Keratinocyte (primary cell): ENCODE data around the gene SLC19A1. TPM values are rescaled to one million over a fixed set of nuclear protein-coding genes. Genes with fewer than 3 reads are reported as not detected.

Experiments used
- DNase-seq: peaks from one replicate; pipeline ENCODE4 v3.0.0-alpha.2; 2011; ENCODE audit warnings: low read depth, missing footprints, low spot score
- FAIRE-seq: peaks from 2 replicates; lab custom pipeline; 2011; peaks lifted over from hg19 to GRCh38; lab: Jason Lieb, UNC
- H2AFZ ChIP-seq: 2 replicates; pipeline ENCODE4 v1.6.0; 2012; ENCODE audit warnings: low read length, control low read depth, inconsistent platforms; ENCODE audit not compliant: control insufficient read depth
- H3K27ac ChIP-seq: 2 replicates; pipeline ENCODE4 v1.5.1; 2011; ENCODE audit warnings: low read length; ENCODE audit not compliant: control insufficient read depth, insufficient read depth
- H3K27me3 ChIP-seq: 3 replicates; pipeline ENCODE4 v1.6.0; 2011; ENCODE audit warnings: low read length; ENCODE audit not compliant: control insufficient read depth, insufficient read depth; ENCODE audit errors: extremely low read depth
- H3K36me3 ChIP-seq, 2 experiments: 2 replicates in 1 of 2; 3 replicates in 1 of 2; pipeline ENCODE4 v1.5.1; 2011; ENCODE audit warnings: low read length in 2 of 2, mild to moderate bottlenecking in 1 of 2; ENCODE audit not compliant: control insufficient read depth in 2 of 2, insufficient read depth in 2 of 2; ENCODE audit errors: extremely low read depth in 1 of 2
- H3K4me1 ChIP-seq: 3 replicates; pipeline ENCODE4 v1.5.1; 2011; ENCODE audit warnings: low read length; ENCODE audit not compliant: control insufficient read depth, insufficient read depth; ENCODE audit errors: extremely low read depth
- H3K4me2 ChIP-seq: 3 replicates; pipeline ENCODE4 v1.6.0; 2011; ENCODE audit warnings: low read depth, low read length; ENCODE audit not compliant: control insufficient read depth, insufficient read depth; ENCODE audit errors: extremely low read depth
- H3K4me3 ChIP-seq, 3 experiments: fragments of 200-600 bp in 1 of 3; sonication (generic) in 1 of 3; 2 replicates in 2 of 3; 3 replicates in 1 of 3; pipeline ENCODE4 v1.5.1; 2011 to 2016; ENCODE audit warnings: low read length in 3 of 3, mild to moderate bottlenecking in 3 of 3, control low read depth in 2 of 3, inconsistent platforms in 1 of 3, low read depth in 1 of 3, mixed read lengths in 1 of 3, mixed run types in 1 of 3, moderate library complexity in 1 of 3; ENCODE audit not compliant: control insufficient read depth in 2 of 3, insufficient read depth in 2 of 3; ENCODE audit errors: extremely low read depth in 1 of 3
- H3K79me2 ChIP-seq: 2 replicates; pipeline ENCODE4 v1.6.0; 2012; ENCODE audit warnings: low read length; ENCODE audit not compliant: control insufficient read depth, insufficient read depth
- H3K9ac ChIP-seq: 3 replicates; pipeline ENCODE4 v1.6.0; 2011; ENCODE audit warnings: low read length; ENCODE audit not compliant: control insufficient read depth, insufficient read depth; ENCODE audit errors: extremely low read depth
- H3K9me1 ChIP-seq: 3 replicates; pipeline ENCODE4 v1.6.0; 2011; ENCODE audit warnings: low read length; ENCODE audit not compliant: control insufficient read depth, insufficient read depth; ENCODE audit errors: extremely low read depth
- H3K9me3 ChIP-seq: 2 replicates; pipeline ENCODE4 v1.5.1; 2012; ENCODE audit warnings: low read depth, low read length; ENCODE audit not compliant: control insufficient read depth
- H4K20me1 ChIP-seq: 3 replicates; pipeline ENCODE4 v1.6.0; 2011; ENCODE audit warnings: low read length; ENCODE audit not compliant: control insufficient read depth, insufficient read depth; ENCODE audit errors: extremely low read depth
- EZH2 ChIP-seq: IDR thresholded peaks from one replicate; pipeline ENCODE4 v1.6.1; 2012; ENCODE audit warnings: inconsistent platforms, mild to moderate bottlenecking, low read length, moderate library complexity
- dilution Hi-C: fragments of 300-500 bp; cut with MboI; formaldehyde crosslinking; loops from one replicate; pipeline ENCODE4 v1.7.0; 2020; ENCODE audit warnings: low sequenced_read_pairs; ENCODE audit not compliant: extremely low pct_ligation_motif_present
- polyA plus RNA-seq, 5 experiments: library from polyadenylated mRNA; depleted of rRNA in 3 of 5; stranded (reverse) in 3 of 5; stranded (forward) in 1 of 5; unstranded in 1 of 5; fragments of >200 nt; gene quantifications; 1 replicate in 1 of 5; 2 replicates in 3 of 5; 3 replicates in 1 of 5; pipeline versions ENCODE4 v1.2.1 to v1.2.3, GENCODE V29; 2011 to 2012; ENCODE audit warnings: missing spikeins in 2 of 5, low read depth in 1 of 5, low replicate concordance in 1 of 5
- TF ChIP-seq, protein P1 (sequence below), 3 experiments: IDR thresholded peaks in 1 of 3; conservative IDR thresholded peaks in 1 of 3; optimal IDR thresholded peaks in 1 of 3; 2 replicates in 2 of 3; 3 replicates in 1 of 3; pipeline versions ENCODE3 to v1.5.1; 2011; ENCODE audit warnings: low read length in 3 of 3, mild to moderate bottlenecking in 3 of 3, moderate library complexity in 2 of 3, control low read depth in 1 of 3, inconsistent platforms in 1 of 3; ENCODE audit not compliant: insufficient read depth in 2 of 3; ENCODE audit errors: extremely low read depth in 1 of 3

Gene SLC19A1
- polyA plus RNA-seq, 1 donor (not counting 4 experiments of a cell fraction or from before 2014, with no cell fraction given), result 3.8 TPM

DNA sequence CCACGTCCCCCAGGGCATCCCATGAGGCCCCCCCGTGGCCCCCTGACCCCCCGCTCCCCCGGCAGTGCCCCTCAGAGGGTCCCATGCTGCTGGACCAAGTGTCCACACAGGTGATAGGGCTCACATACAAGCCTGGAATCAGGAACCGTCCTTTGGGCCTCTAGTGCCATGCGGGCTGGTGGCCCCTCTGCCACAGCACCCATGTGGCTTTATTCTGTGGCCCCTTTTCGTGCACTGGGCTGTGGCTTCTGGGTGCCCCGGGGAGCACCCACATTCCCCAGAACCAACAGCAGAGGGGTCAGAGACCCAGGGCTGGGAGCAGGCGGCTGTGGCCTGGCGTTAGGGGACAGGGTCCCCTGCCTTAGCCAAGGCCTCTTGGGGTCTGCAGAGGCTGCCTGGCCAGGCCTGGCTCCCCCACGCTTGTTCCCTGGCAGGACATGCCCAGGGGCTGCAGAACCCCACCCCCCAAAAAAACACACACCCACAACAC, 31.7 kb downstream of the SLC19A1 start:
- Histone ChIP-seq H3K27me3 (no peaks in the 10 kb centered on the region), H3K36me3 (peaks cover 0 to 8% of the 10 kb centered on the region in 2 experiments), H3K4me2 (no peak overlapping the region), H3K4me1 (no peaks in the 10 kb centered on the region), H3K27ac (no peak overlapping the region), H3K79me2 (no peaks in the 10 kb centered on the region), H3K9me1 (no peaks in the 10 kb centered on the region), H3K9me3 (no peaks in the 10 kb centered on the region), H3K9ac (no peak overlapping the region), H3K4me3 (no peak overlapping the region), H4K20me1 (no peaks in the 10 kb centered on the region), H2AFZ (no peak overlapping the region)
- no peak for FAIRE-seq
- DNase-seq, result no peak
- no peak for TF ChIP-seq EZH2
- TF ChIP-seq, protein P1, sequence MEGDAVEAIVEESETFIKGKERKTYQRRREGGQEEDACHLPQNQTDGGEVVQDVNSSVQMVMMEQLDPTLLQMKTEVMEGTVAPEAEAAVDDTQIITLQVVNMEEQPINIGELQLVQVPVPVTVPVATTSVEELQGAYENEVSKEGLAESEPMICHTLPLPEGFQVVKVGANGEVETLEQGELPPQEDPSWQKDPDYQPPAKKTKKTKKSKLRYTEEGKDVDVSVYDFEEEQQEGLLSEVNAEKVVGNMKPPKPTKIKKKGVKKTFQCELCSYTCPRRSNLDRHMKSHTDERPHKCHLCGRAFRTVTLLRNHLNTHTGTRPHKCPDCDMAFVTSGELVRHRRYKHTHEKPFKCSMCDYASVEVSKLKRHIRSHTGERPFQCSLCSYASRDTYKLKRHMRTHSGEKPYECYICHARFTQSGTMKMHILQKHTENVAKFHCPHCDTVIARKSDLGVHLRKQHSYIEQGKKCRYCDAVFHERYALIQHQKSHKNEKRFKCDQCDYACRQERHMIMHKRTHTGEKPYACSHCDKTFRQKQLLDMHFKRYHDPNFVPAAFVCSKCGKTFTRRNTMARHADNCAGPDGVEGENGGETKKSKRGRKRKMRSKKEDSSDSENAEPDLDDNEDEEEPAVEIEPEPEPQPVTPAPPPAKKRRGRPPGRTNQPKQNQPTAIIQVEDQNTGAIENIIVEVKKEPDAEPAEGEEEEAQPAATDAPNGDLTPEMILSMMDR (optimal IDR thresholded peaks at IDR 0.05 in 1 of 3, IDR thresholded peaks at IDR 0.05 in 1 of 3, conservative IDR thresholded peaks at IDR 0.05 in 1 of 3; ENCODE audit: extremely low read depth in 1 of 3, insufficient read depth in 2 of 3, low read length in 3 of 3), result no peak
- dilution Hi-C loops, result no loop called here

DNA sequence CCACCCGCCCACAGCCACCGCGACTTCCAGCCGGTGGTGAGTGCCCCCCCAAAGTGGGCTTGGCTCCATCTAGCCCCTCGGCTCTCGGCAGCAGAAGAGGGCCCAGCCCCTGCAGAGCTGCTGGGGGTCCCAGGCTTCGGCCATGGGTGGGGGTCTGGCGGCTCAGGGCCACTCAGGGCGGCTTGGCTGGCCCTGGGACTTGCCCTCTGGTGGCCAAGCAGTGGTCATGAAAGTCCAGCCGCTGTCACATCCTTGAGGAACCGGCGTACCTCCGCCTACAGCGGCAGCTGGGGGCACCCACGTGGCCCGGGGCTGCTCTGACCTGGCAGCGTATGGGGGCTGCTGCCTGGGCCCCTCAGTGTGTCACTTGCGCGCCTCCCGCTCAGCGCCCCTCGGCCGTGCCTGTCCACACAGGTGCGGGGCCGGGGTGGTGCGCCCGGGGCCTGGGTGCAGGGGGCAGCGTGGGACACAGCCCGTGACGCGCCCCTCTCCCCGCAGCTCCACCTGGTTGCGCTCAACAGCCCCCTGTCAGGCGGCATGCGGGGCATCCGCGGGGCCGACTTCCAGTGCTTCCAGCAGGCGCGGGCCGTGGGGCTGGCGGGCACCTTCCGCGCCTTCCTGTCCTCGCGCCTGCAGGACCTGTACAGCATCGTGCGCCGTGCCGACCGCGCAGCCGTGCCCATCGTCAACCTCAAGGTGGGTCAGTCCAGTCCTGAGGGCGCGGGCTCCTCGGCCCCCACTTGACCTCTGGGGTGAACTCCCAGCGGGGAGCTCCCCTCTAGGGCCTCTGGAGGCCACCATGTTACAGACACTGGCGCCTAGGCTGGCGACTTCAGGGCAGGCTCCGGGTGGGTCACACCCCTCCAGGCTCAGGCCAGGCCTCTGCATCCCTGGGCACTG, 32.4 kb downstream of the SLC19A1 start:
- Histone ChIP-seq H3K27ac (no peak overlapping the region), H3K36me3 (peaks cover 0 to 8% of the 10 kb centered on the region in 2 experiments), H3K4me3 (no peak overlapping the region), H3K27me3 (no peaks in the 10 kb centered on the region), H3K4me2 (no peak overlapping the region), H3K9me1 (no peaks in the 10 kb centered on the region), H4K20me1 (no peaks in the 10 kb centered on the region), H3K9ac (no peak overlapping the region), H2AFZ (no peak overlapping the region), H3K9me3 (no peaks in the 10 kb centered on the region), H3K79me2 (no peaks in the 10 kb centered on the region), H3K4me1 (no peaks in the 10 kb centered on the region)
- TF ChIP-seq, protein P1 (optimal IDR thresholded peaks at IDR 0.05 in 1 of 3, IDR thresholded peaks at IDR 0.05 in 1 of 3, conservative IDR thresholded peaks at IDR 0.05 in 1 of 3; ENCODE audit: extremely low read depth in 1 of 3, insufficient read depth in 2 of 3, low read length in 3 of 3), result no peak
- TF ChIP-seq EZH2, result no peak
- FAIRE-seq (no peak), DNase-seq (no peak)
- dilution Hi-C loops, result no loop called here
